WTC11 (cell line): ENCODE results near the gene KLLN. TPM values are rescaled to one million over a fixed set of nuclear protein-coding genes. Genes with fewer than 3 reads are reported as not detected.
"Not testable (repeated sequence)": the region's sequence is repeated elsewhere in the genome, so short reads cannot be mapped to it uniquely, and the experiment has no call there.

ENCODE experiments used
- ATAC-seq: fragments of 200-7000 bp; cut with Tn5 transposase; 2 replicates; pipeline ENCODE4 v1.10.0; 2021; ENCODE audit warnings: mild to moderate bottlenecking, moderate library complexity
- CTCF ChIA-PET: fragments of 300-600 bp; sonication (Branson Sonifier 250); formaldehyde crosslinking; loops from one replicate; lab custom pipeline; 2021; ENCODE audit warnings: antibody characterized with exemption; lab: Charles Lee
- POLR2A ChIA-PET: fragments of 350-600 bp; sonication (Branson Sonifier 250); formaldehyde crosslinking; loops from one replicate; lab custom pipeline; 2021; ENCODE audit warnings: antibody characterized with exemption; lab: Charles Lee
- DNase-seq: peaks from one replicate; pipeline ENCODE4 v3.0.0; 2021; ENCODE audit warnings: low spot score
- H3K27ac Mint-ChIP-seq: 2 replicates; pipeline ENCODE4 v1.8.0; 2021; ENCODE audit warnings: mixed read lengths
- H3K27me3 Mint-ChIP-seq: 2 replicates; pipeline ENCODE4 v1.8.0; 2021; ENCODE audit warnings: low read depth, mild to moderate bottlenecking, moderate library complexity, mixed read lengths
- H3K36me3 Mint-ChIP-seq: 2 replicates; pipeline ENCODE4 v1.8.0; 2021; ENCODE audit warnings: mixed read lengths
- H3K4me1 Mint-ChIP-seq: 2 replicates; pipeline ENCODE4 v1.8.0; 2022; ENCODE audit warnings: mixed read lengths
- H3K4me3 Mint-ChIP-seq: 2 replicates; pipeline ENCODE4 v1.8.0; 2021; ENCODE audit warnings: mild to moderate bottlenecking, moderate library complexity, mixed read lengths
- H3K9me3 Mint-ChIP-seq: 2 replicates; pipeline ENCODE4 v1.8.0; 2021; ENCODE audit warnings: mixed read lengths
- ATF2 ChIP-seq: sonication (generic); formaldehyde crosslinking; IDR thresholded peaks from 2 replicates; pipeline ENCODE4 v1.8.1; 2022; ENCODE audit warnings: low read depth, missing genetic modification reagents, borderline replicate concordance
- CREM ChIP-seq: sonication (generic); formaldehyde crosslinking; IDR thresholded peaks from 2 replicates; pipeline ENCODE4 v1.8.1; 2022; ENCODE audit warnings: mild to moderate bottlenecking, missing genetic modification reagents, moderate library complexity
- ELF4 ChIP-seq: sonication (generic); formaldehyde crosslinking; IDR thresholded peaks from 2 replicates; pipeline ENCODE4 v1.8.1; 2022; ENCODE audit warnings: low read depth, mild to moderate bottlenecking, moderate library complexity, missing genetic modification reagents
- FOXJ3 ChIP-seq: sonication (generic); formaldehyde crosslinking; IDR thresholded peaks from 2 replicates; pipeline ENCODE4 v1.9.0; 2021; ENCODE audit warnings: missing genetic modification reagents, mild to moderate bottlenecking, borderline replicate concordance
- FOXP4 ChIP-seq: sonication (generic); formaldehyde crosslinking; IDR thresholded peaks from 2 replicates; pipeline ENCODE4 v1.8.0; 2022; ENCODE audit warnings: mild to moderate bottlenecking, missing genetic modification reagents
- GABPB1 ChIP-seq: sonication (generic); formaldehyde crosslinking; IDR thresholded peaks from 2 replicates; pipeline ENCODE4 v1.8.1; 2023; ENCODE audit warnings: mild to moderate bottlenecking, missing genetic modification reagents
- HMGXB4 ChIP-seq: sonication (generic); formaldehyde crosslinking; IDR thresholded peaks from 2 replicates; pipeline ENCODE4 v1.8.1; 2023; ENCODE audit warnings: mild to moderate bottlenecking, moderate library complexity, missing genetic modification reagents
- JAZF1 ChIP-seq: fragments of 250-450 bp; sonication (Bioruptor Pico); IDR thresholded peaks from 2 replicates; pipeline ENCODE4 v1.9.0; 2021; ENCODE audit warnings: moderate library complexity, mild to moderate bottlenecking, inconsistent platforms
- NR2C2 ChIP-seq: sonication (generic); formaldehyde crosslinking; IDR thresholded peaks from 2 replicates; pipeline ENCODE4 v1.8.0; 2022; ENCODE audit warnings: mild to moderate bottlenecking, missing genetic modification reagents
- NR3C1 ChIP-seq: sonication (generic); formaldehyde crosslinking; conservative IDR thresholded peaks from 2 replicates; pipeline ENCODE4 v1.8.1; 2023; ENCODE audit warnings: low read depth, mild to moderate bottlenecking, missing genetic modification reagents
- PRRX2 ChIP-seq: fragments of 250-450 bp; sonication (Bioruptor Pico); IDR thresholded peaks from 2 replicates; pipeline ENCODE4 v1.8.0; 2021; ENCODE audit warnings: mild to moderate bottlenecking
- SP1 ChIP-seq: sonication (generic); formaldehyde crosslinking; conservative IDR thresholded peaks from 2 replicates; pipeline ENCODE4 v1.8.1; 2022; ENCODE audit warnings: missing genetic modification reagents
- TCF7 ChIP-seq: sonication (generic); formaldehyde crosslinking; IDR thresholded peaks from 2 replicates; pipeline ENCODE4 v1.8.0; 2022; ENCODE audit warnings: mild to moderate bottlenecking, low read depth, missing genetic modification reagents, moderate library complexity
- TP53 ChIP-seq: sonication (generic); formaldehyde crosslinking; IDR thresholded peaks from 2 replicates; pipeline ENCODE4 v1.8.1; 2023; ENCODE audit warnings: mild to moderate bottlenecking, missing genetic modification reagents
- ZBTB43 ChIP-seq: sonication (generic); formaldehyde crosslinking; IDR thresholded peaks from 2 replicates; pipeline ENCODE4 v1.8.1; 2023; ENCODE audit warnings: mild to moderate bottlenecking, missing genetic modification reagents
- ZNF121 ChIP-seq: sonication (generic); formaldehyde crosslinking; IDR thresholded peaks from 2 replicates; pipeline ENCODE4 v1.8.0; 2023; ENCODE audit warnings: missing genetic modification reagents
- ZNF232 ChIP-seq: sonication (generic); formaldehyde crosslinking; IDR thresholded peaks from 2 replicates; pipeline ENCODE4 v1.8.0; 2022; ENCODE audit warnings: mild to moderate bottlenecking, missing genetic modification reagents
- ZNF396 ChIP-seq: fragments of 250-450 bp; sonication (Bioruptor Pico); IDR thresholded peaks from 2 replicates; pipeline ENCODE4 v1.8.0; 2021; ENCODE audit warnings: mild to moderate bottlenecking, moderate library complexity, borderline replicate concordance
- ZNF512 ChIP-seq: sonication (generic); formaldehyde crosslinking; IDR thresholded peaks from 2 replicates; pipeline ENCODE4 v1.8.1; 2022; ENCODE audit warnings: missing genetic modification reagents, borderline replicate concordance
- ZNF671 ChIP-seq: fragments of 250-450 bp; sonication (Bioruptor Pico); IDR thresholded peaks from 2 replicates; pipeline ENCODE4 v1.8.0; 2021; ENCODE audit warnings: mild to moderate bottlenecking
- total RNA-seq: library from RNA; stranded (reverse); gene quantifications from 3 replicates; pipeline ENCODE4 v1.2.3, GENCODE V29; 2021

Gene KLLN
- total RNA-seq, 1 experiment from 2014 or later: 0.52 TPM

- POLR2A ChIA-PET: interaction anchor here (1.0 kb wide), 1 partner anchor 250 kb away, joined by 3 read pairs; no protein-coding TSS in a partner anchor
- TF ChIP-seq JAZF1 (CRISPR knock-in tag): no peak
- TF ChIP-seq ZNF232 (CRISPR knock-in tag): no peak
- peak; percentile 46; the same call in 1 of the 2 replicates for TF ChIP-seq GABPB1 (CRISPR knock-in tag)
- TF ChIP-seq, all 79 proteins: peak for 1
- no peak for ATAC-seq
- Mint-ChIP-seq H3K27me3 (peaks cover 4% of the 10 kb centered on the region), H3K27ac (peak overlapping the region; percentile 80), H3K9me3 (no peaks in the 10 kb centered on the region), H3K4me1 (peaks cover 44% of the 10 kb centered on the region), H3K4me3 (peak overlapping the region; percentile 93), H3K36me3 (peaks cover 5% of the 10 kb centered on the region)
- CTCF ChIA-PET: no interaction called here
- DNase-seq: no peak
Observed at GRCh38 chr10:87864496-87865059, 1.2 kb upstream of the KLLN start.

GRCh38 chr10:87863951-87864495 is 690 bp upstream of the KLLN start:
- H3K27me3 Mint-ChIP-seq, H3K36me3 Mint-ChIP-seq, H3K9me3 Mint-ChIP-seq, ATAC-seq, CTCF ChIA-PET: not testable (repeated sequence)
- H3K4me3 Mint-ChIP-seq: peak overlapping the region; percentile 93
- POLR2A ChIA-PET: interaction anchor here (0.5 to 3.0 kb wide), 7 partner anchors 8 to 484 kb away, joined by 3 to 24 read pairs (median 3); partner anchors contain the start of gene ATAD1
- H3K4me1 Mint-ChIP-seq: peaks cover 44% of the 10 kb centered on the region
- H3K27ac Mint-ChIP-seq: 0 out of 2 replicates have a peak overlapping the region, but pooled peaks have one; percentile 80
- peak; percentile 24 for DNase-seq

GRCh38 chr10:87862679-87863052 is 667 bp downstream of the KLLN start:
- Mint-ChIP-seq H3K27ac (peak overlapping the region; percentile 99), H3K4me3 (peak overlapping the region; percentile 98), H3K27me3 (peaks cover 4% of the 10 kb centered on the region), H3K4me1 (peaks cover 36% of the 10 kb centered on the region), H3K9me3 (no peaks in the 10 kb centered on the region), H3K36me3 (peaks cover 5% of the 10 kb centered on the region)
- ChIA-PET CTCF (interaction anchor here (0.6 to 2.8 kb wide), 11 partner anchors 12 to 866 kb away, joined by 3 to 19 read pairs (median 5); partner anchors contain the start of genes ATAD1 and RNLS), POLR2A (interaction anchor here (0.5 to 3.0 kb wide), 19 partner anchors 9 to 1473 kb away, joined by 3 to 24 read pairs (median 3); partner anchors contain the start of genes ATAD1 and MINPP1)
- TF ChIP-seq FOXJ3 (CRISPR knock-in tag) (no peak), ZNF396 (CRISPR knock-in tag) (no peak), ZNF121 (CRISPR knock-in tag) (no peak), FOXP4 (CRISPR knock-in tag) (no peak), ZNF512 (CRISPR knock-in tag) (0 out of 2 replicates have a peak, but pooled peaks have one; percentile 27), ZNF232 (CRISPR knock-in tag) (no peak), PRRX2 (CRISPR knock-in tag) (no peak), ZBTB43 (CRISPR knock-in tag) (no peak), CREM (no peak), NR3C1 (CRISPR knock-in tag) (no peak), ZNF671 (CRISPR knock-in tag) (0 out of 2 replicates have a peak, but pooled peaks have one; percentile 50), TCF7 (CRISPR knock-in tag) (peak; percentile 40; the same call in 1 of the 2 replicates), HMGXB4 (no peak), SP1 (CRISPR knock-in tag) (no peak), TP53 (CRISPR knock-in tag) (no peak), ATF2 (CRISPR knock-in tag) (peak; percentile 43; the same call in 1 of the 2 replicates), NR2C2 (CRISPR knock-in tag) (no peak), ELF4 (CRISPR knock-in tag) (no peak)
- ATAC-seq (peak; percentile 1), DNase-seq (no peak)
